ENCODE data around the gene TMEM86B.
A peak's percentile ranks its signal among the peaks of the same experiment; 100 is the strongest.
"Not testable (repeated sequence)": the region's sequence is repeated elsewhere in the genome, so short reads cannot be mapped to it uniquely, and the experiment has no call there.

TMEM86B gene

GRCh38 chr19:55240713-55241020, 12.1 kb upstream of the TMEM86B start:
- no peak for DNase-seq

DNA sequence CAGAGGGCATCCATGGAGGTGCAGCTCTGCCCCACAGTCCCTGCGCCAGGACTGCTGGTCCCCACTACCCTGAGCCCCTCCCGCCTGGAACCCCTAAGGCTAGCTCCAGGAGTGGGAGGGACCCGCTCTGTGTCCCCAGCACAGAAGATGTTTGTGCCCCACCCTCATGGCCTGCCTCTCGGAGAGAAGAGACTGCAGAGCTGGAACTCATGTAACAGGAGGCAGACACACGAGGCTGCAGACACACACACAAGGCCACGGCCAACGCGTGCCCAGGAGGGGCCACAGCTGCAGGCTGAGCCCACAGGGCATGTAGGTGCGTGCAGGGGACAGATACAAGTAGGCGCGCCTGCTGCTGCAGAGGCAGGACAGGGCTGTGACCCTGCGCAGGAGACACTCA, 10.4 kb upstream of the TMEM86B start:
- DNase-seq, result no peak

GRCh38 chr19:55238030-55238429, 9.5 kb upstream of the TMEM86B start:
- no peak for DNase-seq

DNA sequence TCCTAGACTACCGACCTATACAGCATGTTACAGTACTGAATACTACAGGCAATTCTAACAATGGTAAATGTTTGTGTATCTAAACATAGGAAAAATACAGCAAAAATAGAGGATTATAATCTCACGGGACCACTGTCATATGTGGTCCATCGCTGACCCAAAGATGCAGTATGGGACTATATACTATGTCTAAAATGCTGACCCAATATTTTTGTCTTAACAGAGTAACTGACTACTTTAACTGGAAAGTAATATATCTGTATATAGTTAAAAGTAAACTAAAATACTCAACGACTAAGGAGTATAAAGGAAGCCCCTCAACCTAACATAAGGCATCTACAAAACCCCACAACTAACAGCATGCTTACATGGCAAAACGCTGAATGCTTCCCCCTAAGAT, 4.4 kb upstream of the TMEM86B start:
- no peak for DNase-seq

DNA sequence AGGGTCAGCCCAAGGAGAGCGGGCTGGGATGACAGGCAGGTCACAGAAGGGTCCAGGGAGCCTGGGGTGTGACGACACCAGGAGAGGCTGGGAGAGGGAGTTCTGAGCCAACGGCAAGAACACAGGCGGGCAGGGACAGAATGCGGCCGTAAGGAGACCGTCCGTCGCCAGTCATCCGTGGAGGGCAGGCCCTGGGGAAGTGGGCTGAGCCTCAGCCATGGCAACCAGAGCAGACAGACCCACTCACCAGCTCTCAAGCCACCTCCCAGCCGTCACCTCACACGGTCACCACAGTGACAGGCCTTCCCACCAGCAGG, 3.7 kb upstream of the TMEM86B start:
- DNase-seq, result no peak

DNA sequence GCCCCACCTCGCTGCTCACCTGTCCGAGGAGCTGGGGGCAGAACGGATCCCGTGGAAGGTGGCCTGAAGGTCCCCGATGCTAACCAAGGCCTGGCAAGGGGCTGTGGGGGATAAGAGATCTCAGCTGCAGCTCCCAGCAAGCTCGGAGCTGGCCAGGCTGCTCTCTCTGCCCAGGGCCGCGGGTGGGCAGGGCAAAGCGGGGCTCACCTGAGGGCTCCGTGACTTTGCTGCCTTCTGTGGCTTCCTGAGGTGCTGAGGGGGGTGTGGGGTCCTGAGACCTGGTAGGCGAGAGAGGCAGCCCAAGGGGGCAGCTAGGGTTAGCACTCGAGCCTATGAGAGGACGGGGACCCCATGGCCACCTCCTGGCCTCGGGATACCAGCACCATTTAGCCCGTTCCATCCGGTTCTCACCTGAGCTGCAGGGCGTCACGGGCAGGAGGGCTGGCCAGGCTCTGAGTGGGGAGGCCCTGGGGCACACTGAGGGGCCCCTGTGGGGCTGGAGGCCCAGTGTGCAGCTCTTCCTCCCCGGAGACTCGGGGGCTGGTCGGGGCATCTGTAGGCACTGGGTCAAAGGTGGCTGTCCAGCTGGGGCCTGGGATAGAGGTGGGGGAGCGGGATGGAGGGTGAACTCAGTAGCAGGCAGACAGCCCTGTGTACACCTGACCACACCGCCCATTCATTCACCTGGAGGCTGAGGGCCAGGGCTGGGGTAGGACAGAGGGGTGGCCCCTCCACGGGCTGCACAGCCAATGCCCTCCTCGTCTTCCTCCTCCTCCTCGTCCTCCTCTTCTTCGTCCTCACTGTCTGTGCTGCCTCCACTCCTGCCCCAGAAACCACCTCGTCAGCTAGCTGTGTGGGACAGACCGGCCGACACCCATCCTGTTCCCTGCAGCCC, 3.1 kb upstream of the TMEM86B start:
- no peak for DNase-seq

GRCh38 chr19:55230780-55231179, 2.2 kb upstream of the TMEM86B start:
- DNase-seq, result no peak

- no peak for DNase-seq
Observed at GRCh38 chr19:55230329-55230728, 1.8 kb upstream of the TMEM86B start.

DNA sequence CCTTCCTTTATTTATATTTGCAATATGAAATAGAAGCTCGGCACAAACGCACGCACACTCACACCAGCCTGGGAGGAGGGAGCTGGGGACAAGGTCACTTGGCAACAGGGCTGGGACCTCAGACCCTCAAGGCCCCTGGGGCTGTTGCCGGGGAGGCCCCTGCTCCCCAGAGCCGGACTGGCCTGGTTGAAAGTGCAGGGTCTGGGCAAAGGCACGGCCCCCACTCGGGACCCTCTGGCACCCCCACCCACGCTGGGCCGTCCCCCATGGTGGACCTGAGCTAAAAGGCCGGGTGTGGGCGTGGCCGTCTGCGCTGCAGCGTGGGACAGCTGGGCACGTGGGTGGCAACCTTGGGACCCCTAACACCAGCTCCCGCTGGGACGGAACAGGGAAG, 1.2 kb upstream of the TMEM86B start:
- no peak for DNase-seq

GRCh38 chr19:55229145-55229788, 704 bp upstream of the TMEM86B start:
- no peak for DNase-seq

DNA sequence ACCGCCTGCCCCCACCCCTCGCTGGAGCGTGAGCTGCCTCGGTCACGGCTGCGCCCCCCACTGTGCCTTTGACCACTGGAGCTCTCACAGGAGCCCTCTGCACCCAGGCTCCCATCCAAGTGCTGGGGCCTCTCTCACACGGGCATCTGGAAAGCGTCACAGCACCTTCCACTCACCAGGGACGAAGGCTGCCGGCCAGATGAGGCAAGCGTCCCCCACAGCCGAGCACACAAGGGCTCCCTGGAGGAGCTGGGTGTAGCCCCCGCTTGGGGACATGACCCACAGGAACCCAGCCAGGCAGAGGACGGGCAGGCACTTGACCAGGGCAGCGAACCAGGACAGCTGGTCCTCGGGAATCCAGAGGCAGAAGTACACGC, 560 bp downstream of the TMEM86B start:
- no peak for DNase-seq

DNA sequence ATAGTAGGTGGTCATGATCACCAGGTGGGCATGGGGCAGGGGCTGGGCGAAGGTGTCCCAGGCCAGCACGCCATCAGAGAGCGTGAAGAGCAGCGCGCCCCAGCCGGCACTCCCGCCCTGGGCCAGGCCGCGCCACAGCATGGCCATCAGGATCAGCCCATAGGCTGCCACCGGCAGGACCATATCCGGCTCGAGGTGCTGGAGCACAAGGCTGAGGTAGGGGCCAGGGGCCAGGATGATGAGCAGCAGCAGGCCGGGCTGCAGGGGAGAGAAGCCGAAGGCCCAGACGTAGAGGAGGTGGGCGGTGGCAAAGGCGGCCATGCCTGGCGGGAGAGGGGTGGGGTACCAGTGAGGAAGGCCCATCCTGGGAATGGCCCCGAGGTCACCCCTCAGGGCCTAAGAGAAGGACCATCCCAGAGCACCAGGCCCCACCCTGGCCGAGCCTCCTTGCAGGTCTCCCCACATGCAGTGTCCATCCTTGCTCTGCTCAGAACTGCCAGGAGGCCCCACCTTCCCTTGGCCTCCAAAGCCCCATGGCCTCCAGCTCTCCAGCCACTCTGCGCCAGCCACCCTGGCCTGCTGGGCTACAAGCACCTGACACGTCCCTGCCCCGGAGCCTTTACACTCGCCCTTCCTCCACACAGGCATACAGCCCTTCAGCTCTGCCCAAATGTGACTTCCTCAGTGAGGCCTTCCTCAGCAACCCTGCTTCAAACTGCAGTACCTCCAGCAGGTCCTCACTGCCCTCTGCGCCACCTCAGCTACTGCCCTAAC, 1.1 kb downstream of the TMEM86B start:
- DNase-seq, result no peak

GRCh38 chr19:55226788-55227187, 1.8 kb downstream of the TMEM86B start:
- no peak for DNase-seq

DNA sequence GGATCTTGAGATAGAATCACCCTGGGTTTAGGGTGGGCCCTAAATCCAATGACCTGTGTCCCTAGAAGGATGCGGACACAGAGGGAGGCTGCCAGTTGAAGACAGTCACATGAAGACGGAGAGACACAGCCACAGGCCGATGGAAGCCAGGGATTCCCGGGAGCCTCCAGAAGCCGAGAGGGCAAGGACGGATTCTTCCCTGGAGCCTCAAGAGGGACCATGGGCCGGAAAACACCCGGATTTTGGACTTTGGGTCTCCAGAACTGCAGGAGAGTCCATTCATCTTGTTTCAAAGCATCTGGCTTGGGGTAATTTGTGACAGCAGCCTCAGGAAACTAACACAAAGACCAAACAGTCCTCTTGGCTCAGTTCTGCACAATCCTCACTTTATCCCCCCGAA, 2.3 kb downstream of the TMEM86B start:
- no peak for DNase-seq

DNA sequence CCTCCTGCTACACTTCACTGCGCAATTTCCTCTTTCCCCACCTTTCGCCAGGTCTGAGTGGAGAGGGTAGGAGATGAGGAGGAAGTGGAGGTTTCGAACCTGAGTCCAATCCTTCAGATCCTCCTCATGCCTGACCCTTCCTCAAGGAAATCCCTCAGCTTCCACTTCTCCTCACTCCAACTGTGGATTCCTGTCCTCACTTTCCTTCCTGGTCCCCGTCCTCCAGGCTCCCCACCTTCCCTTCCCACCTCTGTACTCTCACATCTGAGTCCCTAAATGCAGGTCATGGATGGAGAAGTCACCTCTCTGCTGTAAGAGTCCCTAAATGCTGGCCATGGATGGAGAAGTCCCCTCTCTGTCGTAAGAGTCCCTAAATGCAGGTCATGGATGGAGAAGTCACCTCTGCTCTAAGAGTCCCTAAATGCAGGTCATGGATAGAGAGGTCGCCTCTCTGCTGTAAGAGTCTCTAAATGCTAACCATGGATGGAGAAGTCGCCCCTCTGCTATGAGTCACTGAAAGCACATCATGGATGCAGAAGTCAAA, 3.1 kb downstream of the TMEM86B start:
- no peak for DNase-seq

GRCh38 chr19:55224679-55225414, 3.7 kb downstream of the TMEM86B start:
- DNase-seq, result not testable (repeated sequence)

DNA sequence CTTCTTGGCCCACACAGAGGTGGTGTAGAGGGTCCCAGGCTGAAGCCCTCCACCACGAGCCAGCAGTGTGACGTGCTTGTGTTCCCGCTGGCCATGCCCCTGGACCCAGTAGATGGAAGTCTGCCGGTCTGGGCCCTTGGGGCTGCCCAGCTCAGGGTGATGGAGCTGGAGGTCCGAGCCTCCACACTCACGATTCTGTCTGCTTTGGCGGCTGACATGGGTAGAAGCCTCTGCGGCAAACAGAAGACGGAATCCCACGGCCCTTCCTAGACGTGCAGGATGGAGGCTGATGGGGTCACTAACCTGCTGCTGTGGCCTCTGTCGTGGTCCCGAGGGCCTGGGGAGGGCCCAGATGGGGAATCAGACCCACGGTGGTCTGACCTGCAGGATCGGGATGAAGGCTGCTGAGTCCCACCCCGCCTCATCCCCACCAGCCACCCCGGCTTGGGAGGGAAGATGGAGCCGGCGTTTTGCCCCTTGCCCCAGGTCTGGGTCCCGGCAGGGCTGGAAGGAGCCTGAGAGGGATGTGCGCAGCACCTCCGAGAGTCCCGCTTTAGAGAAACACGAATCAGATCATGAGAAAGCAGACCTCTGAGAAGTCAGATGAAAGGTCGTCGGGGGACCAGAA, 4.4 kb downstream of the TMEM86B start:
- DNase-seq, result no peak

DNA sequence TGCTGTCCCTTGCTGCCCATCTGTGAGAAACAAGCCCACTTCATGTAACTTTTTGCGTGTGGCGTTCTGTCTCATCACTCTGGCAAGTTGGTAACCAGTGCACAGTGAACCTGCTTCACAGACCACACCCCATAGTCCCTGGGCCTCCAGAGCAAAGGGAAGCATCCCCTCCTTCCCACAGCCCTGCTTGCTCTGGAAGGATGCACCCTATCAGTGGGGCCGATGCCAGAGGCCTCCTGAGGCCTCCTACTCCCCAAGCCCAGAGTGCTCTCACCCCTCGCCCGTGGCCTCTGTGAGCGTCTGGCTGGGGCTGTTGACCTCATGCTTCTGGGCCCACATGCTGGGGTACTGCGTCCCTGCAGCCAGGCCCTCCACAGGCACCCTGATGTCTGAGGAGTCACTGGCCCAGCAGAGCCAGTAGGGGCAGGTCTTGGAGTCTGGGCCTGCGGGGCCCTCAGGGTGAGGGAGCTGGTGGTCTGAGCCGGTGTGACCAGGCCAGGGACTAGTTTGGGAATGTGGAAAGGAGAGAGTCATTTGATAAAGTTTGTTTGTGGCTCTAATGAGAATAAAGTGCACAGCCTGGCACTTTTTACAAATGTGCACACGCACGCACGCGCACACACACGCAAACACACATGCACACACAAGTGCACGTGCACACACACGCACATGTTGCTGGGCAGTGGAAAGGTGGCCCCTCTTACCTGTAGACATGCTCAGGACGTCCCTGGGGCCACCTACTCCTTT, 5.1 kb downstream of the TMEM86B start:
- DNase-seq, result no peak

DNA sequence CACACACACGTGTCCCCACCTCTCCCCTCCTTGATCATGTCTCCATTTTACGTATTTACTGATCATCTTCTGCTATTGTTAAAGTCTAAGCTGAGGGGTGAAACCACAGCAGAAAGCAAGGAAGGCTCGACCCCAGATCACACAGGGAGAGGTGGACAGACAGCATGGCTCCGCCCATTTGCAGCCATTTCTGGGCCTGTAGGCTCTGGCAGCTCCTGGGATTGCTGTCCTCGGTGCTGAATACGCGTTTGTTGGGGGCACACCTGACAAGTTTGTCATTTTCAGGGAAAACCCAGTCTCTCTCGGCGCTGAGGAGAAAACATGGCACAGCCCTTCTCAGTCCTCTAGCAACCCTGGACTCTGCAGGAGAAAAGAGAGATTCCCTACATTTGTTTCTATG, 8.0 kb downstream of the TMEM86B start:
- DNase-seq, result no peak

DNA sequence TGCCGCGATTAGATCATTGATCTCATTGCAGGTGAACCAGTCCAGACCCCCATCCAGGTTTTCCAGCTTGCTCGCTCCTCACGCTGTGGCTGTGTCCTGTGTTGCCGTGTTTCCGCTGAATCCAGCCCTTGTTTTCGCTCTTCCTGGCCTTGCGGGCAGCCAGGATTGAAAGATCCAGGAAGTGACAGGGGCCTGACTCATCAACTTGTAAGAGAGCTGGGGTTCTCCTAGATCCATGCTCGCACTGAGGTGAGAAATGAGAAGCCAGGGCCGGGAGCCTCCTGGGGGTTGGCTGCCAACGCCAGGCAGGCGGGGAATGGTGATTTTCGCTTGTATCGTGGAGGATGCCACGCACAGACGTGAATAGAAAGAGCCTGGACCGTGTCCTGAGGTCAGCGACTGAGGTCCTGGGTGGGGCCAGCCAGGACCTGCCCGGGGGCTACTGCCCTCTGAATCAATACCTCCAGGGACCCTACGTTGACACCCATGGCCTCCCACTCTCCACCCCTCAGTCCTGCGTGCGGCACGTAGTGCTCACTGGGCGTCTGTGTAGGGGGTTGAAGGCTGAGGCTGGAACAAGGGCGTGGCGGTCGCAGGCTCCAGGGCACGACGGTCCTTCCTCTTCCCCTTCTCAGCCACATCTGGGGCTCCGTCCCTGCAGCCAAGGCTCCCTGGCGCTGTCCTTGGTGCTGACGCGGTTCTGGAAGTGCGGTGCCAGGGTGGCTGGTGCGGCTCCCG, 11.9 kb downstream of the TMEM86B start:
- peak; percentile 77 for DNase-seq

GRCh38 chr19:55213547-55213946, 15.0 kb downstream of the TMEM86B start:
- DNase-seq, result no peak

Data from activated CD8-positive, alpha-beta memory T cell treated with anti-CD3 and anti-CD28 coated beads for 24 hours (primary cell).